Urinary bladder (tissue), 4 donors: ENCODE results near the gene PDGFRB. TPM values are rescaled to one million over a fixed set of nuclear protein-coding genes. Genes with fewer than 3 reads are reported as not detected.
A peak's percentile ranks its signal among the peaks of the same experiment; 100 is the strongest.

Experiments used
- DNase-seq: peaks from one replicate; pipeline ENCODE4 v3.0.0-alpha.2; 2015; ENCODE audit errors: extremely low spot score
- H3K27ac ChIP-seq: one replicate; pipeline ENCODE4 v1.5.1; 2013; ENCODE audit warnings: low read depth, mild to moderate bottlenecking, moderate library complexity
- H3K36me3 ChIP-seq: one replicate; pipeline ENCODE4 v1.6.1; 2013; ENCODE audit warnings: mild to moderate bottlenecking, moderate library complexity; ENCODE audit not compliant: insufficient read depth
- H3K4me1 ChIP-seq: one replicate; pipeline ENCODE4 v1.6.1; 2013; ENCODE audit warnings: mild to moderate bottlenecking, moderate library complexity; ENCODE audit not compliant: insufficient read depth
- H3K4me3 ChIP-seq: one replicate; pipeline ENCODE4 v1.5.1; 2013; ENCODE audit warnings: low read depth, low read length
- WGBS: extraction: QIAGEN DNeasy Blood & Tissue Kit; methylation state at CpG from one replicate; pipeline ENCODE4 v1.1.7; 2013; 5-methylcytosine and 5-hydroxymethylcytosine counted together
- polyA plus RNA-seq: library from polyadenylated mRNA; stranded (reverse); fragments of 200-250 nt; gene quantifications from one replicate; pipeline ENCODE4 v1.2.3, GENCODE V29; 2013
- total RNA-seq: library from RNA; depleted of rRNA; stranded (reverse); fragments of >200 nt; gene quantifications from one replicate; pipeline ENCODE4 v1.2.3, GENCODE V29; 2014
- donor health status: healthy with polysubstance abuse.
- donor health status: healthy.

The PDGFRB gene
- 112 TPM for total RNA-seq
- polyA plus RNA-seq, result 79.4 TPM

GRCh38 chr5:150155258-150156026, at the start of gene PDGFRB:
PDGFRB (minus strand) TSS chr5:150155845; CDS start chr5:150137047, 18,798 bp downstream.
- peak within 1 kb of the TSS; percentile 83 for H3K27ac ChIP-seq
- H3K36me3 ChIP-seq, result no peaks in the 10 kb centered on the region
- no peaks in the 10 kb centered on the region for H3K4me1 ChIP-seq
- WGBS, result 3% methylated on average over 17 of the region's 17 CpGs
- peak; percentile 79 for DNase-seq
- H3K4me3 ChIP-seq, result peak within 1 kb of the TSS; percentile 50

- Histone ChIP-seq H3K4me3 (no peak overlapping the region), H3K36me3 (no peaks in the 10 kb centered on the region), H3K27ac (no peak overlapping the region), H3K4me1 (no peaks in the 10 kb centered on the region)
- no peak for DNase-seq
- 93% methylated on average over 13 of the region's 13 CpGs for WGBS
These were observed 48.9 kb upstream of the PDGFRB start for GRCh38 chr5:150204590-150204960.

GRCh38 chr5:150203832-150204589, 48.4 kb upstream of the PDGFRB start:
- H3K27ac ChIP-seq, result no peak overlapping the region
- no peak overlapping the region for H3K4me3 ChIP-seq
- no peak for DNase-seq
- H3K4me1 ChIP-seq, result no peaks in the 10 kb centered on the region
- 84% methylated on average over 12 of the region's 12 CpGs for WGBS
- H3K36me3 ChIP-seq, result no peaks in the 10 kb centered on the region

- no peak overlapping the region for H3K4me3 ChIP-seq
- H3K27ac ChIP-seq, result no peak overlapping the region
- no peaks in the 10 kb centered on the region for H3K4me1 ChIP-seq
- H3K36me3 ChIP-seq, result no peaks in the 10 kb centered on the region
- DNase-seq, result no peak
- 93% methylated on average over 10 of the region's 10 CpGs for WGBS
These were observed 46.9 kb upstream of the PDGFRB start for GRCh38 chr5:150202501-150202900.

- 90% methylated on average over 1 of the region's 1 CpG for WGBS
- H3K4me3 ChIP-seq, result no peak overlapping the region
- H3K4me1 ChIP-seq, result no peaks in the 10 kb centered on the region
- H3K36me3 ChIP-seq, result no peaks in the 10 kb centered on the region
- DNase-seq, result no peak
- no peak overlapping the region for H3K27ac ChIP-seq
These were observed 41.8 kb upstream of the PDGFRB start for GRCh38 chr5:150197476-150197875.

- WGBS, result 93% methylated on average over 16 of the region's 16 CpGs
- no peak for DNase-seq
- Histone ChIP-seq H3K4me1 (no peaks in the 10 kb centered on the region), H3K36me3 (no peaks in the 10 kb centered on the region), H3K4me3 (no peak overlapping the region), H3K27ac (no peak overlapping the region)
These were observed 41.3 kb upstream of the PDGFRB start for GRCh38 chr5:150196986-150197385.

- Histone ChIP-seq H3K36me3 (no peaks in the 10 kb centered on the region), H3K27ac (no peak overlapping the region), H3K4me1 (no peaks in the 10 kb centered on the region), H3K4me3 (no peak overlapping the region)
- 67% methylated on average over 5 of the region's 5 CpGs for WGBS
- no peak for DNase-seq
These were observed 40.9 kb upstream of the PDGFRB start for GRCh38 chr5:150196514-150196913.

- 86% methylated on average over 9 of the region's 9 CpGs for WGBS
- no peaks in the 10 kb centered on the region for H3K36me3 ChIP-seq
- H3K4me1 ChIP-seq, result no peaks in the 10 kb centered on the region
- no peak for DNase-seq
- no peak overlapping the region for H3K27ac ChIP-seq
- H3K4me3 ChIP-seq, result no peak overlapping the region
These were observed 40.3 kb upstream of the PDGFRB start for GRCh38 chr5:150195736-150196485.

- H3K27ac ChIP-seq, result no peak overlapping the region
- WGBS, result 72% methylated on average over 4 of the region's 4 CpGs
- no peaks in the 10 kb centered on the region for H3K36me3 ChIP-seq
- H3K4me1 ChIP-seq, result no peaks in the 10 kb centered on the region
- no peak overlapping the region for H3K4me3 ChIP-seq
- no peak for DNase-seq
These were observed 36.8 kb upstream of the PDGFRB start for GRCh38 chr5:150192462-150192861.

- Histone ChIP-seq H3K27ac (no peak overlapping the region), H3K4me3 (no peak overlapping the region), H3K4me1 (no peaks in the 10 kb centered on the region), H3K36me3 (no peaks in the 10 kb centered on the region)
- WGBS, result 50% methylated on average over 2 of the region's 2 CpGs
- DNase-seq, result no peak
These were observed 35.3 kb upstream of the PDGFRB start for GRCh38 chr5:150190987-150191386.

GRCh38 chr5:150190503-150190979, 34.9 kb upstream of the PDGFRB start:
- no peaks in the 10 kb centered on the region for H3K4me1 ChIP-seq
- 51% methylated on average over 16 of the region's 16 CpGs for WGBS
- DNase-seq, result no peak

GRCh38 chr5:150189728-150190502, 34.3 kb upstream of the PDGFRB start, which contains the start of gene SLC6A7:
SLC6A7 (plus strand) TSS chr5:150190062; CDS start chr5:150190328, 266 bp downstream.
- Histone ChIP-seq H3K27ac (no peak within 1 kb of the TSS), H3K4me3 (no peak within 1 kb of the TSS), H3K4me1 (no peaks in the 10 kb centered on the region), H3K36me3 (no peaks in the 10 kb centered on the region)
- WGBS, result 6% methylated on average over 58 of the region's 58 CpGs
- no peak for DNase-seq

More at GRCh38 chr5:150190503-150190979, 34.9 kb upstream of the PDGFRB start:
- H3K27ac ChIP-seq, result no peak overlapping the region
- H3K36me3 ChIP-seq, result no peaks in the 10 kb centered on the region
- no peak overlapping the region for H3K4me3 ChIP-seq

- Histone ChIP-seq H3K4me3 (no peak overlapping the region), H3K27ac (no peak overlapping the region), H3K4me1 (no peaks in the 10 kb centered on the region), H3K36me3 (no peaks in the 10 kb centered on the region)
- DNase-seq, result no peak
- WGBS, result 88% methylated on average over 3 of the region's 3 CpGs
These were observed 33.7 kb upstream of the PDGFRB start for GRCh38 chr5:150189326-150189725.
